HG02610 (cell line): ENCODE data around the gene MAP2K6.

Experiments
- ATAC-seq: cut with Tn5 transposase; IDR thresholded peaks from one replicate; pipeline ENCODE4 v1.9.1; 2021; ENCODE audit warnings: mild to moderate bottlenecking, moderate library complexity; ENCODE audit not compliant: unreplicated experiment

Gene MAP2K6

GRCh38 chr17:69414408-69415274 is at the start of gene MAP2K6:
Gene MAP2K6 (plus strand): TSS chr17:69414697. CDS start chr17:69414985, 288 bp downstream.
- peak; percentile 96 for ATAC-seq

DNA sequence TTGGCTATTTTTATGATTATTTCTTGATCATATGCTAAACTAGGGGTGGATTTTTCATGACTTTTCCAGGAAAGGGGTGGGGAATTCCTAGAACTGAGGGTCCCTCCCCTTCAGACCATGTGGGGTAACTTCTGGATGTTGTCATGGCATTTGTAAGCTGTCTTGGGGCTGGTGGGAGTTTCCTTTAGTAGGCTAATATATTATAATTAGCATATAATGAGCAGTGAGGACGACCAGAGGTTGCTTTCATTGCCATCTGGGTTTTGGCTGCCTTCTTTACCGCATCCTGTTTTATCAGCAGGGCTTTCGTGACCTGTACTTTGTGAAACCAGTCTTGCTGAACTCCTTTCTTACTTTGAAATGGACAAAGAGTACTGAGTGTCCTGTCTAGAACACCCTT is 47.2 kb upstream of the MAP2K6 start:
- no peak for ATAC-seq

DNA sequence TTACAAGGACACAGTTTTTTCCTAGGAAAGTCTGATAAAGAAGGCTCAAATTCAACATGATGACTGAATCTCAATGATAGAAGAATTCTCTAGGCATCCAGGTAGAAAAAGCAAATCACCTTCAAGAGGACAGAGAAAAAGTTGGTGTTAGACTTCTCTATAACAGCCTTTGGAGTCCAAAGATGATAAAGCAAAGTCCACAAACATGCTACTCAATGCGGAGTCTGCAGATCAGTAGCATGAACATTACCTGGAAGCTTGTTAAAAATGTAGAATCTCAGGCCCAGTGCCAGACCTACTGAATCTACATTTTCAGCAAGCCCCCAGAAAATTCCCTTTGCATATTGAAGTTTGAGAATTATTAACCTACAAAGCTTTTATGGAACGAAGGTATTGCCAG is 41.4 kb upstream of the MAP2K6 start:
- ATAC-seq, result no peak

- ATAC-seq, result no peak
Measured at GRCh38 chr17:69375229-69375628, 39.3 kb upstream of the MAP2K6 start.

DNA sequence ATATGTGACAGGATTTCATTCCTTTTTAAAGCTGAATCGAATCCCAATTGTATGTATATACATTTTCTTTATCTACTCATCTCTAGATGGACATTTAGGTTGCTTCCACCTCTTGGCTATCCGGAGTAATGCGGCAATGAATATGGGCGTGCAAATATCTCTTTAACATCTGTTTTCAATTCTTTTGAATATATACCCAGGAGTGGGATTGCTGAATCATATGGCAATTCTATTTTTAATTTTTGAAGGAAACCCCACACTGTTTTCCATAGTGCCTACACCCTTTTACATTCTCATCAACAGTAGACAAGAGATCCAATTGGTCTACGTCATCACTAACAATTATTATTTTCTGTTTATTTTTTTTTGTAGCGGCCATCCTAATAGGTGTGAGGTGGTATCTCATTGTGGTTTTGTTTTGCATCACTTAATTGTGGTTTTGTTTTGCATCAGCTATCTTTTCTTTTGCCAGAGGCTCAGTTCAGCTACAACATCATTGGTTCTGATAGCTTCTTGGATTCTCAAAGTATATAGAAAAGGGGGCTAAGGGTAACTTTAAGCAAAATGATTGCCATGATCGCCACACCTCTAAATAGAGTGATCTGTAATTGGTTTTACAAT is 25.6 kb upstream of the MAP2K6 start:
- no peak for ATAC-seq

- ATAC-seq, result no peak
Measured at GRCh38 chr17:69390795-69391501, 23.5 kb upstream of the MAP2K6 start.

- no peak for ATAC-seq
Measured at GRCh38 chr17:69401251-69401650, 13.2 kb upstream of the MAP2K6 start.

DNA sequence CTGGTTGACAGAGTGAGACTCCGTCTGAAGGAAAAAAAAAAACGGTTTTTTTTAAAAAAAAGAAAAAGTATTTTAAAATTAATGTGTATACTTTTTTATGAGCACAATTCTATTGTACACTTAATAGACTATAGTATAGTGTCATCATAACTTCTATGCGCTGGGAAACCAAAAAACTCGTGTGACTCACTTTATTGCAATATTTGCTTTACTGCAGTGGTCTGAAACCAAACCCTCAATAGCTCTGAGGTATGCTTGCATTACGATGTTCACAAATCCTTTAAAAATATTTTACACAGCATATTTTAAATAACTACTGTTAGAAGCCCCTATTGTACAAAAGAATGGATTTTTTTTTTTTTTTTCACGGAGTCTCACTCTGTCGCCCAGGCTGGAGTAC is 12.4 kb upstream of the MAP2K6 start:
- no peak for ATAC-seq

- no peak for ATAC-seq
Measured at GRCh38 chr17:69404399-69404798, 10.1 kb upstream of the MAP2K6 start.

DNA sequence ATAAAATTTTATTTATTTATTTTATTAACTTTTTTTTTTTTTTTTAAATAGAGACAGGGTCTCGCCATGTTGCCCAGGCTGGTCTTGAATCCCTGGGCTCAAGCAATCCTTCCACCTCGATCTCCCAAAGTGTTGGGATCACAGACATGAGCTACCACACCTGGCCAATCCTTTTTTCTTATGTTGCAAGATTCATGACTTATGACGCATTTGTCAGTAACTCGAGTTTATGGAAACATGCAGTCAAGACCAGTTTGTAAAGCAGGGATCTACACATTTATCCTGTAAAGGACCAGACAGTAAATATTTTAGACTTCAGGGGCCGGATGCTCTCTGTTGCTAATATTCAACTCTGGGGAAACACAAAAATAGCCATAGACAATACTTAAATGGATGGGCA is 9.4 kb upstream of the MAP2K6 start:
- ATAC-seq, result no peak

DNA sequence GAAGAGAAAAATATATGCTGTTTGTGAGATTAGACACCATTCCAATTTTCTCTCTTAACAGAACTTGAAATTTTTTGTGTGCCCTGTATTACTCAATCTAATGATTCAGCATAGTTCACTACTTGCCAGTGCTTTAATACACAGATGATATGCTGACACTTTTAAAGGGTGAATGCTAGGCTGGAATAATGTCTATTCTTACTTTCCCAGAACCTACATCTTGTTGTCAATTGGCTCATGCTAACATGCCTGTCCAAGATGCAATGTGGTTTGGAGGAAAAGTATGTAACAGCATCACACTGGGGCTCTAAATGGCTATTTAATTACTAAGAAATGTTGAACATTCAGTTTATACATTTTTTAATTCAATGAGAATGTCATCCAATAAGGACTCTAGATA is 7.6 kb upstream of the MAP2K6 start:
- no peak for ATAC-seq

GRCh38 chr17:69407759-69408158 is 6.7 kb upstream of the MAP2K6 start:
- no peak for ATAC-seq

GRCh38 chr17:69410671-69411070 is 3.8 kb upstream of the MAP2K6 start:
- ATAC-seq, result no peak

GRCh38 chr17:69411766-69412165 is 2.7 kb upstream of the MAP2K6 start:
- no peak for ATAC-seq

GRCh38 chr17:69412251-69412671 is 2.2 kb upstream of the MAP2K6 start:
- ATAC-seq, result no peak

GRCh38 chr17:69415431-69415830 is 934 bp downstream of the MAP2K6 start:
- no peak for ATAC-seq

GRCh38 chr17:69417545-69418483 is 3.3 kb downstream of the MAP2K6 start:
- no peak for ATAC-seq

- no peak for ATAC-seq
Measured at GRCh38 chr17:69418535-69418934, 4.0 kb downstream of the MAP2K6 start.

GRCh38 chr17:69423450-69423849 is 9.0 kb downstream of the MAP2K6 start:
- no peak for ATAC-seq

DNA sequence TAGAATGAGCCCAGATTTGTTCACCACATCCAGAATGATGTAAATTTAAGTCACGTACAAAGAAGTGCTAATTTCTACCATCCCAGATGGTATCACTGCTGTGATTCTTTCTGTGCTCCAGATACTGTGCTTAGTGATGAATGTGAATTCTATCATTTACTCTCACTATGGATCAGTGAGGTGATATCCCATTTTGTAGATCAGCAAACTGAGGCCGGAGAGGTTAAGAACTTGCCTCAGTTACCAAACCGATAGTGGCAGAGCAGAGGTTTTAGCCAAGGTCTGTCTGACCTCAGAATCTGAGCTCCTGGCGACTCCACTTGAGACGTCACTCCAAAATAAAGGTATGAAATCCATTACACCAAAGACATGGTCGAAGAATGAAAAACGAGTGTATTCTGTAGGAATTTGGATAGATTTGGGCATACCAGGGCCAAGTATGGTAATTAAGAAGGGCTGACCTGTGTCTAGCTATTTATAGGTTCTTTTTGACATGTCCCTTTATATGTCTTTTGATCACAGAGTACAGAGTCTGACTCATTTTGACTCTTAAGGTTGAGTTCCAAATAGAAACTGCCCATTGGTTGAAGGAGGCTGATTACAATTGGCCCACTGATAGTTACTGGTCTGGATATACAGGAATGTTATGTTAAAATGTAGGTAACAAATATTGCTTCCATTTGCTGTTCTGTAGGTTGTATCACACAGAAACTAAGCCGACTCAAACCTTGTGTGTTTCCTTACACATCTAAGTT is 10.0 kb downstream of the MAP2K6 start:
- no peak for ATAC-seq
